Fibroblast of lung (primary cell): ENCODE measurements around the gene FAM25C. TPM values are rescaled to one million over a fixed set of nuclear protein-coding genes. Genes with fewer than 3 reads are reported as not detected.
"Not testable (repeated sequence)": the region's sequence is repeated elsewhere in the genome, so short reads cannot be mapped to it uniquely, and the experiment has no call there.

ENCODE experiments used
- DNase-seq, 2 donors: peaks; one replicate each; pipeline versions ENCODE4 v3.0.0 to v3.0.0-alpha.2; 2010; ENCODE audit warnings: low read depth in 2 of 2
- H2AFZ ChIP-seq: 2 replicates; pipeline ENCODE4 v1.5.1; 2012; ENCODE audit warnings: low read length, control low read depth, inconsistent platforms
- H3K27ac ChIP-seq: 2 replicates; pipeline ENCODE4 v1.5.1; 2011; ENCODE audit warnings: low read length, control low read depth; ENCODE audit not compliant: insufficient read depth
- H3K27me3 ChIP-seq: 2 replicates; pipeline ENCODE4 v1.5.1; 2011; ENCODE audit warnings: mild to moderate bottlenecking, low read length; ENCODE audit not compliant: control insufficient read depth, insufficient read depth
- H3K36me3 ChIP-seq: 2 replicates; pipeline ENCODE4 v1.5.1; 2011; ENCODE audit warnings: low read length; ENCODE audit not compliant: control insufficient read depth, insufficient read depth
- H3K4me1 ChIP-seq: 2 replicates; pipeline ENCODE4 v1.5.1; 2011; ENCODE audit warnings: low read length; ENCODE audit not compliant: control insufficient read depth, insufficient read depth; ENCODE audit errors: extremely low read depth
- H3K4me2 ChIP-seq: 2 replicates; pipeline ENCODE4 v1.5.1; 2011; ENCODE audit warnings: low read length, control low read depth; ENCODE audit not compliant: insufficient read depth; ENCODE audit errors: extremely low read depth
- H3K4me3 ChIP-seq, 4 experiments: fragments of 200-600 bp in 1 of 4; sonication (generic) in 1 of 4; replicated peaks in 1 of 4; 2 replicates each; pipeline ENCODE4 v1.5.1; 2011 to 2016; ENCODE audit warnings: low read length in 4 of 4, low read depth in 3 of 4, mild to moderate bottlenecking in 3 of 4, control low read depth in 2 of 4, inconsistent platforms in 1 of 4, mixed read lengths in 1 of 4; ENCODE audit not compliant: insufficient read depth in 1 of 4; ENCODE audit errors: control extremely low read depth in 1 of 4
- H3K79me2 ChIP-seq: 2 replicates; pipeline ENCODE4 v1.5.1; 2012; ENCODE audit warnings: mild to moderate bottlenecking, low read length, inconsistent platforms; ENCODE audit not compliant: control insufficient read depth, insufficient read depth
- H3K9ac ChIP-seq: 2 replicates; pipeline ENCODE4 v1.5.1; 2011; ENCODE audit warnings: mild to moderate bottlenecking, low read length, control low read depth; ENCODE audit not compliant: insufficient read depth
- H3K9me3 ChIP-seq: 2 replicates; pipeline ENCODE4 v1.5.1; 2012; ENCODE audit warnings: low read depth, low read length; ENCODE audit not compliant: control insufficient read depth, insufficient read depth
- H4K20me1 ChIP-seq: 2 replicates; pipeline ENCODE4 v1.5.1; 2011; ENCODE audit warnings: low read length; ENCODE audit not compliant: control insufficient read depth, insufficient read depth; ENCODE audit errors: extremely low read depth
- polyA minus RNA-seq: library from RNA; depleted of rRNA, polyadenylated mRNA; stranded (reverse); fragments of >200 nt; gene quantifications from 2 replicates; pipeline ENCODE4 v1.2.3, GENCODE V29; 2011; ENCODE audit warnings: low replicate concordance
- polyA plus RNA-seq, 2 donors: library from polyadenylated mRNA; depleted of rRNA in 1 of 2; stranded (reverse) in 1 of 2; unstranded in 1 of 2; fragments of >200 nt; gene quantifications; 2 replicates each; pipeline ENCODE4 v1.2.1, GENCODE V29; 2011 to 2012; ENCODE audit warnings: missing spikeins in 1 of 2
- total RNA-seq: library from RNA; depleted of rRNA; stranded (reverse); fragments of >200 nt; gene quantifications from 2 replicates; pipeline ENCODE4 v1.2.1, GENCODE V29; 2014

The FAM25C gene
- total RNA-seq (not detected in 2 replicates), polyA plus RNA-seq (not detected in 2 replicates), polyA minus RNA-seq (not detected in 2 replicates)
- not detected in 2 replicates for polyA plus RNA-seq (2012)

GRCh38 chr10:47999691-48000090 lies at the start of gene FAM25C:
FAM25C (minus strand) TSS chr10:47999791; CDS start chr10:47999765, 26 bp downstream.
- H4K20me1 ChIP-seq, H3K27me3 ChIP-seq, H3K4me2 ChIP-seq, H3K27ac ChIP-seq, H3K36me3 ChIP-seq, H2AFZ ChIP-seq, H3K79me2 ChIP-seq, H3K4me3 ChIP-seq, H3K4me1 ChIP-seq, H3K9ac ChIP-seq, H3K9me3 ChIP-seq, DNase-seq: not testable (repeated sequence)

DNA sequence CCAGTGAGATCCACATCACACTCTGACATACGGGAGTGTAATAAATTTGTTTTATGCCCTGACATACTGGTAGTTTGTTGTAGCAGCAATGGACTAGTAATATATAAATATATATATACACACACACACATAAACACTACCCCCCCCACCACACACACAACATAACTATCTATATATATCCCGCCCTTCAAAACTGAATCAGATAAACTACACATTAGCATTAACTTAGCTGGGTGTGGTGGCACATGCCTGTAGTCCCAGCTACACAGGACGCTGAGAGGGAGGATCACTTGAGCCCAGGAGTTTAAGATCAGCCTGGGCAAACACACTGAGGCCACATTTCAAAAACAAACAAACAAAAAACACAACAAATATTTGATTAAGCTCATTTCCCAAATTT lies 45.0 kb upstream of the FAM25C start:
- not testable (repeated sequence) for H3K4me3 ChIP-seq, H3K27ac ChIP-seq, H3K4me1 ChIP-seq, H3K9me3 ChIP-seq, H3K9ac ChIP-seq, H3K36me3 ChIP-seq, H4K20me1 ChIP-seq, H3K27me3 ChIP-seq, H3K79me2 ChIP-seq, H3K4me2 ChIP-seq, H2AFZ ChIP-seq, DNase-seq

- H3K9me3 ChIP-seq, H3K4me1 ChIP-seq, H3K27me3 ChIP-seq, H3K36me3 ChIP-seq, H3K4me3 ChIP-seq, H3K9ac ChIP-seq, H3K79me2 ChIP-seq, H4K20me1 ChIP-seq, H3K27ac ChIP-seq, DNase-seq, H3K4me2 ChIP-seq, H2AFZ ChIP-seq: not testable (repeated sequence)
Observed at GRCh38 chr10:48031390-48031789, 31.8 kb upstream of the FAM25C start.

- H3K4me1 ChIP-seq, H3K79me2 ChIP-seq, H3K4me2 ChIP-seq, H3K9ac ChIP-seq, H3K36me3 ChIP-seq, H3K9me3 ChIP-seq, H2AFZ ChIP-seq, H3K27me3 ChIP-seq, DNase-seq, H3K27ac ChIP-seq, H3K4me3 ChIP-seq, H4K20me1 ChIP-seq: not testable (repeated sequence)
Observed at GRCh38 chr10:48002306-48002705, 2.7 kb upstream of the FAM25C start.

- not testable (repeated sequence) for H3K79me2 ChIP-seq, H3K9me3 ChIP-seq, H3K36me3 ChIP-seq, H3K27me3 ChIP-seq, H3K4me3 ChIP-seq, H3K4me2 ChIP-seq, H4K20me1 ChIP-seq, H3K4me1 ChIP-seq, H2AFZ ChIP-seq, H3K27ac ChIP-seq, H3K9ac ChIP-seq
- DNase-seq = peak in 1 of 2 donors; percentile 70
Observed at GRCh38 chr10:47994045-47994444, 5.5 kb downstream of the FAM25C start.

DNA sequence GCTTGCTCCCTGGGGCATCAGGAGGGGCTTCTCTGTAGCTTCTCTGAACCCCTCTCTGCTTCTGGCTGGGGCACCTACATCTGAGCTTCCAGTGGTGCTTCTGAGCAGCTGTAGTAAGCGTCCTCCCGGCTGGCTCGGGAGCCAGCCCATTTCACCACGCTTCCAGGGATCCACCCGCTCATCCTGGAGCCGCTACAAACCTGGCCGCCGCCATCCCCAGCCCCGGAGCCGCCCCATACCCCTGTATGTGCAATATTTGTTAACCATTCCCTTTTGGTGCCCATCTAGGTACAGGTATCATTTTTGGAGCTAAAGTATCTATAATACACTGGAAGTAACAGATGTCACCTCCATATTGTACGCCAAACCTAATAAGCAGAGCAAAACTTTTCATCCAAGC lies 7.0 kb downstream of the FAM25C start:
- H3K36me3 ChIP-seq, H3K79me2 ChIP-seq, H3K27ac ChIP-seq, H3K27me3 ChIP-seq, H3K4me3 ChIP-seq, H3K4me1 ChIP-seq, H3K4me2 ChIP-seq, H3K9ac ChIP-seq, H3K9me3 ChIP-seq, H4K20me1 ChIP-seq, H2AFZ ChIP-seq, DNase-seq: not testable (repeated sequence)

DNA sequence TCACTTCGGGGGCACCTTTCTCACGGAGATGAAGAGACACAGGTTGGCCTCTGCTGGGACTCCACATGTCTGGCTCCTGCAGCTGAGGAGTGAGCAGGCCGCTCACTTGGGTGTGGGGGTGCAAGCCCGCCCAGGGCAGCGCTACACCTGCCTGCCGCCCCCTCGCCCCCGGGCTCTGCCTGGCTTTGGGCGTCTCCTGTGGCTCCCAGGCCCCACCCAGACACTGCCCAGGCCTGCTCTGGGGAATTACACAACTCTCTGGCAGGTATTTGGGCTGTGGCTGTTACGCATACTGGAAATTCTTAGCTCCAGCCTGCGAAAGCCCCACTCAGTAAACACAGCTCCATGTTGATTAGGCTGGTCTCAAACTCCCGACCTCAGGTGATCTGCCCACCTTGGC lies 7.9 kb downstream of the FAM25C start:
- H4K20me1 ChIP-seq, H3K27ac ChIP-seq, H3K79me2 ChIP-seq, H2AFZ ChIP-seq, H3K4me1 ChIP-seq, H3K9me3 ChIP-seq, H3K36me3 ChIP-seq, H3K27me3 ChIP-seq, H3K4me2 ChIP-seq, H3K9ac ChIP-seq, H3K4me3 ChIP-seq: not testable (repeated sequence)
- peak in 1 of 2 donors; percentile 56 for DNase-seq
